Neuronal stem cell (in vitro differentiated cells): Measurements from ENCODE around the gene PLCB3.

Experiments
- DNase-seq: peaks from one replicate; pipeline ENCODE4 v3.0.0-alpha.2; 2013; ENCODE audit warnings: low spot score
- H2AFZ ChIP-seq: one replicate; pipeline ENCODE4 v1.6.1; 2013; ENCODE audit warnings: mild to moderate bottlenecking, low read length, inconsistent platforms
- H2AK5ac ChIP-seq: 2 replicates; pipeline ENCODE4 v1.6.1; 2013; ENCODE audit warnings: low read depth, mild to moderate bottlenecking, inconsistent platforms, low read length, moderate library complexity, mixed read lengths
- H2BK120ac ChIP-seq: 2 replicates; pipeline ENCODE4 v1.6.1; 2013; ENCODE audit warnings: low read depth, mild to moderate bottlenecking, inconsistent platforms, low read length, moderate library complexity, mixed read lengths
- H2BK12ac ChIP-seq: one replicate; pipeline ENCODE4 v1.6.1; 2013; ENCODE audit warnings: low read length, inconsistent platforms
- H2BK15ac ChIP-seq: 2 replicates; pipeline ENCODE4 v1.6.1; 2013; ENCODE audit warnings: mild to moderate bottlenecking, low read length, inconsistent platforms, mixed read lengths
- H2BK5ac ChIP-seq: one replicate; pipeline ENCODE4 v1.6.1; 2013; ENCODE audit warnings: inconsistent platforms, mild to moderate bottlenecking, low read length, moderate library complexity
- H3K14ac ChIP-seq: one replicate; pipeline ENCODE4 v1.6.1; 2013; ENCODE audit warnings: low read length, inconsistent platforms
- H3K18ac ChIP-seq: 2 replicates; pipeline ENCODE4 v1.6.1; 2013; ENCODE audit warnings: low read length, inconsistent platforms
- H3K23ac ChIP-seq: 2 replicates; pipeline ENCODE4 v1.6.1; 2013; ENCODE audit warnings: low read depth, mild to moderate bottlenecking, mixed read lengths, low read length, inconsistent platforms; ENCODE audit not compliant: poor library complexity
- H3K27ac ChIP-seq: replicated peaks from 3 replicates; pipeline ENCODE4 v1.5.1; 2013; ENCODE audit warnings: low read length, inconsistent platforms
- H3K27me3 ChIP-seq, 3 experiments: 2 replicates each; pipeline ENCODE4 v1.6.1; 2013; ENCODE audit warnings: low read length in 3 of 3, mild to moderate bottlenecking in 2 of 3, inconsistent platforms in 1 of 3, low read depth in 1 of 3, mixed read lengths in 1 of 3, moderate library complexity in 1 of 3; ENCODE audit not compliant: control insufficient read depth in 3 of 3, insufficient read depth in 3 of 3
- H3K36me3 ChIP-seq, 2 donors: replicated peaks in 1 of 2; 2 replicates each; pipeline ENCODE4 v1.6.1; 2013; ENCODE audit warnings: low read length in 2 of 2; ENCODE audit not compliant: control insufficient read depth in 2 of 2, insufficient read depth in 2 of 2
- H3K4ac ChIP-seq: 2 replicates; pipeline ENCODE4 v1.6.1; 2013; ENCODE audit warnings: inconsistent platforms, mild to moderate bottlenecking, low read length, moderate library complexity
- H3K4me1 ChIP-seq, 2 donors: 1 replicate in 1 of 2; 2 replicates in 1 of 2; pipeline ENCODE4 v1.6.1; 2013; ENCODE audit warnings: low read length in 2 of 2, low read depth in 1 of 2; ENCODE audit not compliant: control insufficient read depth in 2 of 2, insufficient read depth in 1 of 2
- H3K4me2 ChIP-seq: one replicate; pipeline ENCODE4 v1.6.1; 2013; ENCODE audit warnings: mild to moderate bottlenecking, low read length, inconsistent platforms; ENCODE audit not compliant: insufficient read depth, poor library complexity, severe bottlenecking
- H3K4me3 ChIP-seq, 2 donors: 2 replicates each; pipeline ENCODE4 v1.5.1; 2013; ENCODE audit warnings: low read length in 2 of 2, mild to moderate bottlenecking in 2 of 2, inconsistent platforms in 1 of 2, moderate library complexity in 1 of 2
- H3K79me1 ChIP-seq: one replicate; pipeline ENCODE4 v1.6.1; 2013; ENCODE audit warnings: low read depth, mild to moderate bottlenecking, inconsistent platforms, low read length, moderate library complexity
- H3K9ac ChIP-seq: one replicate; pipeline ENCODE4 v1.6.1; 2013; ENCODE audit warnings: mild to moderate bottlenecking, low read depth, low read length, inconsistent platforms; ENCODE audit not compliant: poor library complexity
- H3K9me3 ChIP-seq, 2 donors: replicated peaks in 1 of 2; 2 replicates each; pipeline versions ENCODE3 to v1.6.1; 2013; ENCODE audit warnings: low read length in 2 of 2, mild to moderate bottlenecking in 2 of 2, inconsistent platforms in 1 of 2, low read depth in 1 of 2, mixed read lengths in 1 of 2, moderate library complexity in 1 of 2; ENCODE audit not compliant: control insufficient read depth in 2 of 2, insufficient read depth in 1 of 2
- H4K8ac ChIP-seq: one replicate; pipeline ENCODE4 v1.6.1; 2013; ENCODE audit warnings: low read depth, mild to moderate bottlenecking, inconsistent platforms, low read length, moderate library complexity
- H4K91ac ChIP-seq: one replicate; pipeline ENCODE4 v1.6.1; 2013; ENCODE audit warnings: low read length, low read depth, mild to moderate bottlenecking, inconsistent platforms; ENCODE audit not compliant: poor library complexity
- WGBS, 2 donors: extraction: QIAGEN DNeasy Blood & Tissue Kit; methylation state at CpG; one replicate each; pipeline ENCODE4 v1.1.7; 2013; ENCODE audit warnings: missing lambda C conversion rate in 2 of 2, mixed read lengths in 1 of 2; ENCODE audit not compliant: insufficient read length in 2 of 2, insufficient replicate concordance in 1 of 2; ENCODE audit errors: extremely low coverage in 2 of 2; 5-methylcytosine and 5-hydroxymethylcytosine counted together

Gene PLCB3

DNA sequence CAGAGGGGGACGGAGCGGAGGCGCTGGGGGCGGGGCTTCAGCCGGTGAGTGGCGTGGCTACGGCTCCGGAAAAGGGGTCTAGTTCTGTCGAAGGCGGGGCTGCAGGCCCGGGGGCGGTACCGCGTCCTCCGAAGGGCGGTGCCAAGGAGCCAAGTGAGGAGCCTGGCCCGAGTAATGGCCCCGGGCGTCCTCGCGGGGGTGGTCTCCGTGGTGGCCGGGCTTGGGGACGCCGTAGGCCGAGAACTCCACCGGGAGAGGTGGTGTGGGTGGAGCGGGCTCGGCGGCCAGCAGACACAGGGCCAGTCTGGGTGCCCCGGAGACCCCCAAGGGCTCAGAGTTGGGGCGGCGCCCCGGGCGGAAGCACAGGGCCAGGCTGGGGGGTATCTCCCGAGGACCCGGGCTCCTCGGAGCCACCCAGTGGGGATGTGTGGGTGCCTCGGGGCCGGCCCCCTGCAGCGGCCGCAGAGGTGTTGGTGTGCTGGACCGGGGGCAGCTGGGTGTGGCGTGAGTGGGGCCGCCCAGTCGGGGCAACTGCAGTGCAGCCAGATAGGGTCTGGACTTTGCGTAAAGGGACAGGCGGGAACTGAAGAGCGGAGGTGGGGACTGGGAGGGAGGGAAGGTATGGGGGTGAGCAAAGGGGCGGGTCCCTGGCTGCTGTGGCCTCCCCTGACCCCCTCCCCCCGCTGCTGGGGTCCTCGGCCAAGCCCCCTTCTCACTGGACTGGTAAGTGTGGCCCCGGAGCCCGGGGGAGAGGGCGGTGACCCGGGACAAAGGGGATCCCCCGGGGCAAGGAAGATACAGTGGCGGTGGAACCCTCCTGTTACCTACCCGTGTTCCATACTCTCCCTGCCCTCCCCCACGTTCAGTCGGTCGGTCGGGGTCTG is 9.6 kb upstream of the PLCB3 start:
- H2BK5ac ChIP-seq: no peak overlapping the region
- H3K18ac ChIP-seq: peak overlapping the region; percentile 98
- peak overlapping the region; percentile 21 for H2BK120ac ChIP-seq
- H3K27ac ChIP-seq: peak overlapping the region; percentile 69
- H3K4me2 ChIP-seq: peak overlapping the region; percentile 93
- peaks cover 16 to 20% of the 10 kb centered on the region in 2 donors for H3K4me1 ChIP-seq
- H3K36me3 ChIP-seq: peaks cover 16 to 19% of the 10 kb centered on the region in 2 donors
- peak overlapping the region; percentile 100 for H3K23ac ChIP-seq
- peak overlapping the region; percentile 88 for H3K9ac ChIP-seq
- WGBS, 2 donors: no CpG with 5 or more reads among the region's 63 CpGs
- H2AFZ ChIP-seq: peak overlapping the region; percentile 96
- peak overlapping the region; percentile 39 for H3K14ac ChIP-seq
- no peak overlapping the region for H4K91ac ChIP-seq
- peak overlapping the region; percentile 97 for H2AK5ac ChIP-seq
- no peaks in the 10 kb centered on the region for H3K27me3 ChIP-seq
- H3K79me1 ChIP-seq: peaks cover 21% of the 10 kb centered on the region
- peak overlapping the region; percentile 41 for H2BK12ac ChIP-seq
- no peak overlapping the region for H4K8ac ChIP-seq
- H3K9me3 ChIP-seq: no peaks in the 10 kb centered on the region
- no peak overlapping the region for H3K4ac ChIP-seq
- no peak for DNase-seq
- H3K4me3 ChIP-seq: peak overlapping the region; percentile 70 to 94
- H2BK15ac ChIP-seq: no peak overlapping the region

DNA sequence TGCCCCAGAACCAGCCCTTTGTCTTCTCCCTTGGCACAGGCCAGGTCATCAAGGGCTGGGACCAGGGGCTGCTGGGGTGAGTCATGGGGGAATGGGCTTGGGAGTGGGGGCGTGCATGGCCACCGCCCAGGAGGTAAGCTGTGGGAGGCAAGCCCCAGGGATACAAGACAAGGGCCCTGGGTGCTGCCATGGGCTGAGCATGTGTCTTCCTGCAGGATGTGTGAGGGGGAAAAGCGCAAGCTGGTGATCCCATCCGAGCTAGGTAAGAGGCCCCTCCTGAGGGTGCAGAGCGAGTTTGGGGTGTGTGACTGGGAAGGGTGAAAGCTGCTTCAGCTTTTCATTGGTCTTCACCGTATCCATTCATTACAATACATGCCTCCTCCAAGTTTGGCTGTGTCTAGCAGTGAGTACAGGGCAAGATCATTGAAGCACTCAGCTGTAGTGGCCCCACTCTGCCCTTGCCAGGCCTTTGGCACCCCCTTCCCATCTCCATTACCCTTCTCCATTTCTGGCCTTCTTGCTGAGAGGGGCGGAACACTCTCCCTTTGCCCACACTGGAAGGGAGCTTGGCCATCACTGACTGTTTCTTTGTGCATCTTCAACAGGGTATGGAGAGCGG is 8.0 kb upstream of the PLCB3 start:
- H3K4ac ChIP-seq: no peak overlapping the region
- H2AK5ac ChIP-seq: no peak overlapping the region
- H4K8ac ChIP-seq: no peak overlapping the region
- H3K27ac ChIP-seq: no peak overlapping the region
- no peak overlapping the region for H2BK15ac ChIP-seq
- H3K4me1 ChIP-seq: peaks cover 21% of the 10 kb centered on the region in 2 donors
- no peaks in the 10 kb centered on the region for H3K27me3 ChIP-seq
- H3K36me3 ChIP-seq: peaks cover 11 to 19% of the 10 kb centered on the region in 2 donors
- peak overlapping the region in 1 of 2 donors; percentile 23 for H3K4me3 ChIP-seq
- no peak overlapping the region for H3K9ac ChIP-seq
- no peak overlapping the region for H3K4me2 ChIP-seq
- H2BK5ac ChIP-seq: no peak overlapping the region
- no CpG with 5 or more reads among the region's 8 CpGs for WGBS, 2 donors
- H2AFZ ChIP-seq: no peak overlapping the region
- no peak overlapping the region for H3K18ac ChIP-seq
- no peak overlapping the region for H2BK120ac ChIP-seq
- peak overlapping the region; percentile 52 for H3K23ac ChIP-seq
- no peak overlapping the region for H3K14ac ChIP-seq
- H2BK12ac ChIP-seq: no peak overlapping the region
- H3K9me3 ChIP-seq: no peaks in the 10 kb centered on the region
- H4K91ac ChIP-seq: no peak overlapping the region
- peaks cover 21% of the 10 kb centered on the region for H3K79me1 ChIP-seq
- DNase-seq: no peak

DNA sequence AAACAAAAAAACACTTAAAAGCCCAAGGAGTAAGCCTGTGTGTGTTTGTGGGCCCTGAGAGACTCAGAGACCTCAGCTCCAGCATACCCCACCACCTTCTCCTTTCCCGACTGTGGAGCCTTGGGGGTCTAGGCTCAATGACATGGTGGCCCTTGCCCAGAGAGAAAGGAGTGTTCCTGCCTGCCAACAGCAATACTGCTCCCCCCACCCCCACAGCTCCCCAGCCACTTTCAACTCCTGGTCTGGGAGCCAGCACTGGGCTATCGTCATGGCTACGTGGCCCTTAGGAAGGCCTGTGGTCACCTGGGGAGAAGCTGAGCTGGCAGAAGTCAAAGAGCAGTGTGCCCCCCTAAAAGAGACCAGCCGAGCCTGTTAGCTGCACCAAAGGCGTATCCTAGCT is 7.2 kb upstream of the PLCB3 start:
- peaks cover 24 to 28% of the 10 kb centered on the region in 2 donors for H3K4me1 ChIP-seq
- no peak overlapping the region for H2BK5ac ChIP-seq
- H2AK5ac ChIP-seq: no peak overlapping the region
- DNase-seq: no peak
- no peak overlapping the region for H3K23ac ChIP-seq
- no CpG with 5 or more reads among the region's 5 CpGs for WGBS, 2 donors
- no peak overlapping the region for H4K8ac ChIP-seq
- H4K91ac ChIP-seq: no peak overlapping the region
- H3K9me3 ChIP-seq: no peaks in the 10 kb centered on the region
- no peak overlapping the region for H3K4me2 ChIP-seq
- H3K36me3 ChIP-seq: peaks cover 11 to 19% of the 10 kb centered on the region in 2 donors
- H3K4me3 ChIP-seq: no peak overlapping the region
- no peak overlapping the region for H3K14ac ChIP-seq
- H3K9ac ChIP-seq: no peak overlapping the region
- no peaks in the 10 kb centered on the region for H3K27me3 ChIP-seq
- H3K4ac ChIP-seq: no peak overlapping the region
- H3K79me1 ChIP-seq: peaks cover 21% of the 10 kb centered on the region
- no peak overlapping the region for H3K18ac ChIP-seq
- H2BK15ac ChIP-seq: no peak overlapping the region
- no peak overlapping the region for H2BK120ac ChIP-seq
- no peak overlapping the region for H2AFZ ChIP-seq
- H2BK12ac ChIP-seq: no peak overlapping the region
- no peak overlapping the region for H3K27ac ChIP-seq

DNA sequence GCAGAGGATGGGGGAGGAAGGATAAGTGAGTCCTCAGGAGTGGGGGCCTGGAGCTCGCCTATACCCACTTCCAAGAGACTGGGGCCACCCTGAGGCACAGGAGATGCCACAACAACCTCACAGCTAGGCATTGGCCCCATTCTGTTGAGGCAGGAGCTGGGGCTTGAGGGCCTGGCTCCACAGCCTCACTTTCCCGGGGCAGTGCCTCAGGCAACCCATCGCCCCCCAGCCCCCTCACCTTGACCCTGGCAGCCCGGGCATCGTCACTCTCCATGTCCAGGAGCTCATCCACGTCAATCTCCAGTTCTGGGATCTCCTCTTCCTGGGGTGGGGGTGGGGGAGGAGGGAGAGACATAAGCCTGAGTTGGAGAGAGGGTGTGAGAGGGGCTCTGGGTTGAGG is 6.4 kb upstream of the PLCB3 start:
- peak overlapping the region in 1 of 2 donors; percentile 70 for H3K4me3 ChIP-seq
- no peak overlapping the region for H2BK12ac ChIP-seq
- no peak overlapping the region for H4K91ac ChIP-seq
- WGBS, 2 donors: no CpG with 5 or more reads among the region's 6 CpGs
- peak overlapping the region; percentile 10 for H2BK5ac ChIP-seq
- H3K4ac ChIP-seq: no peak overlapping the region
- H3K9me3 ChIP-seq: no peaks in the 10 kb centered on the region
- no peak overlapping the region for H3K4me2 ChIP-seq
- H3K79me1 ChIP-seq: peaks cover 21% of the 10 kb centered on the region
- no peak overlapping the region for H3K27ac ChIP-seq
- no peak overlapping the region for H2AFZ ChIP-seq
- H3K14ac ChIP-seq: no peak overlapping the region
- no peak overlapping the region for H3K18ac ChIP-seq
- H3K36me3 ChIP-seq: peaks cover 11 to 19% of the 10 kb centered on the region in 2 donors
- DNase-seq: no peak
- H3K4me1 ChIP-seq: peaks cover 24 to 37% of the 10 kb centered on the region in 2 donors
- H4K8ac ChIP-seq: no peak overlapping the region
- peak overlapping the region; percentile 0 for H3K9ac ChIP-seq
- peak overlapping the region; percentile 6 for H2AK5ac ChIP-seq
- H2BK120ac ChIP-seq: no peak overlapping the region
- peak overlapping the region; percentile 2 for H3K23ac ChIP-seq
- no peaks in the 10 kb centered on the region for H3K27me3 ChIP-seq
- H2BK15ac ChIP-seq: no peak overlapping the region
